GM18505 (cell line): Measurements from ENCODE around the gene COA4.

ENCODE experiments used
- ATAC-seq: cut with Tn5 transposase; IDR thresholded peaks from one replicate; pipeline ENCODE4 v1.9.1; 2021; ENCODE audit not compliant: unreplicated experiment
- POLR2A ChIP-seq: IDR thresholded peaks from 4 replicates; pipeline ENCODE4 v1.6.1; 2011; ENCODE audit warnings: borderline replicate concordance; ENCODE audit not compliant: insufficient read depth, insufficient read length; ENCODE audit errors: extremely low read depth

Gene COA4

GRCh38 chr11:73851046-73851764 is 25.4 kb downstream of the COA4 start:
- TF ChIP-seq POLR2A, result no peak

GRCh38 chr11:73839123-73839457 is 37.6 kb downstream of the COA4 start:
- no peak for ATAC-seq
- no peak for TF ChIP-seq POLR2A

More at GRCh38 chr11:73851046-73851764, 25.4 kb downstream of the COA4 start:
- no peak for ATAC-seq

GRCh38 chr11:73838443-73839122 is 38.1 kb downstream of the COA4 start:
- no peak for ATAC-seq
- TF ChIP-seq POLR2A, result no peak

GRCh38 chr11:73833067-73833466 is 43.6 kb downstream of the COA4 start:
- no peak for TF ChIP-seq POLR2A
- no peak for ATAC-seq

GRCh38 chr11:73830261-73830660 is 46.4 kb downstream of the COA4 start:
- no peak for ATAC-seq
- TF ChIP-seq POLR2A, result no peak
